Motor neuron (in vitro differentiated cells): ENCODE measurements around the gene MGAT1. TPM values are rescaled to one million over a fixed set of nuclear protein-coding genes. Genes with fewer than 3 reads are reported as not detected.
A peak's percentile ranks its signal among the peaks of the same experiment; 100 is the strongest.
"Not testable (repeated sequence)": the region's sequence is repeated elsewhere in the genome, so short reads cannot be mapped to it uniquely, and the experiment has no call there.

Source experiments
- ATAC-seq, 8 experiments: fragments of 200-7000 bp; cut with Tn5 transposase; replicated peaks in 6 of 8; 2 replicates each; pipeline ENCODE4 v1.8.0; 2021; ENCODE audit warnings: mild to moderate bottlenecking in 8 of 8, moderate library complexity in 8 of 8
- H3K27ac ChIP-seq, 2 donors: fragments of 250-450 bp; sonication (Bioruptor Pico); 2 replicates each; pipeline ENCODE4 v1.9.0; 2021; ENCODE audit warnings: antibody characterized with exemption in 2 of 2, mild to moderate bottlenecking in 2 of 2, moderate library complexity in 1 of 2
- H3K4me1 ChIP-seq, 2 donors: fragments of 250-450 bp; sonication (Bioruptor Pico); replicated peaks in 1 of 2; 2 replicates each; pipeline ENCODE4 v1.6.1; 2021; ENCODE audit warnings: antibody characterized with exemption in 2 of 2, mild to moderate bottlenecking in 2 of 2, moderate library complexity in 1 of 2
- H3K4me3 ChIP-seq, 5 donors: fragments of 250-450 bp; sonication (Bioruptor Pico); 2 replicates each; pipeline ENCODE4 v1.9.0; 2021; ENCODE audit warnings: antibody characterized with exemption in 5 of 5, mild to moderate bottlenecking in 5 of 5, moderate library complexity in 4 of 5
- WGBS, 10 experiments: fragments of 450-650 bp; shearing (Covaris generic); methylation state at CpG; one replicate each; pipeline ENCODE4 v1.0.0; 2022; 5-methylcytosine and 5-hydroxymethylcytosine counted together
- in situ Hi-C, 9 experiments: fragments of 400-800 bp; cut with MboI; loops; one replicate each; pipeline ENCODE4 v1.15.0; 2021; ENCODE audit warnings: low sequenced_read_pairs in 9 of 9, low pct_unique_long_range_greater_than_20kb in 2 of 9; ENCODE audit not compliant: unreplicated experiment in 9 of 9
- total RNA-seq, 8 experiments: library from RNA; unstranded; fragments of 300-600 nt; gene quantifications; 2 replicates each; pipeline versions ENCODE4 v1.2.3 to v1.2.4, GENCODE V29; 2022

MGAT1 gene
- total RNA-seq, 8 experiments from 2014 or later = 24.6 to 59.6 (median 37.7) TPM

GRCh38 chr5:180831139-180832093, 28.8 kb upstream of the MGAT1 start:
- peak overlapping the region; percentile 52 to 83 (median 72) for H3K4me3 ChIP-seq
- 0 to 10% (median 2%) methylated on average over 1 to 29 of the region's 80 CpGs; no CpG with 5 or more reads in 1 of the 10 experiments for WGBS, 10 experiments
- H3K27ac ChIP-seq = peak overlapping the region; percentile 88 to 95
- in situ Hi-C loops = no loop called here
- H3K4me1 ChIP-seq = peaks cover 14 to 16% of the 10 kb centered on the region in 2 donors
- ATAC-seq = peak; percentile 81 to 95 (median 91)

DNA sequence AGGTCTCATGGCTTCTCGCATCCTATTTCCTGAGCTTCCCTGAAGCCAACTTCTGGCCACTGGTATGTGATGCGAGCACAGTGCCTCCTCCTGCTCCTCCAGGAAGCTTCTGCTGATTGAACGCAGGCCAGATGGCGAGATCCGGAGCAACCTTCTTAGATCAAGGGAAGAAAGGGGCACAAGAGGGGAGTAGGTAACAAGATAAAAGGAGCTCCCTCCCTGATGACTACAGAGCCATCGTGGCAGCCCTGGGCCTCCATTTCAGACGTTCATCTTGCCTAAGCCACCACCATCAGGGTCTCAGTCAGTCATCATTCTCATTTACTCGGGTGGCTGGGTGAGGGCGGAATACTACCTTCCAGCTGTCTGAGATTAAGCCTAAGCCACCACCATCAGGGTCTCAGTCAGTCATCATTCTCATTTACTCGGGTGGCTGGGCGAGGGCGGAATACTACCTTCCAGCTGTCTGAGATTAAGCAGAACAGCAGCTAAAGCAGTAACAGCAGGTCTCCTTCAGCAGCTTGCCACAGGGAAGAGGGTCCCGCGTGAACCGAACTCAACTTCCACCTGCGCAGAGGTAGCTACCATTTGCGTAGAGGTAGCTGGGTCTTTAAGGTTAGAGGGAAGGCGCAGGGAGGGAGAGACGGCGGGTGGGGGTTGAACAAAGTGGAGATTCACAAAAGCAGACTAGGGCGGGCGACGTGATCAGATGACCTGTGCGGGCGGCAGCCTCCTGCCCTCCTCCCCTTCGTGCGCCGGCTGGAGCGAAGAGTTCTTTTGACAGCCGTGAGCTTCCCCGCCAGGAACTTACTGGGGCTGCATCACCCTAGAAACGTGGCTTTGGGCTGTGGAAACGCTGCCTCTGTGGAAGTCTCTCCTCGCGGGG, 27.9 kb upstream of the MGAT1 start:
- ATAC-seq = peak; percentile 21 to 67 (median 58)
- 13 to 86% (median 46%) methylated on average over 3 to 15 of the region's 35 CpGs; no CpG with 5 or more reads in 1 of the 10 experiments for WGBS, 10 experiments
- in situ Hi-C loops = no loop called here
- Histone ChIP-seq H3K4me3 (peak overlapping the region; percentile 52 to 83 (median 72)), H3K27ac (peak overlapping the region; percentile 88 to 95), H3K4me1 (peaks cover 14 to 16% of the 10 kb centered on the region in 2 donors)

GRCh38 chr5:180829726-180830125, 27.1 kb upstream of the MGAT1 start:
- Histone ChIP-seq H3K4me3 (peak overlapping the region in 3 of 5 donors; percentile 72 to 83 (median 83)), H3K27ac (no peak overlapping the region), H3K4me1 (peaks cover 14 to 16% of the 10 kb centered on the region in 2 donors)
- no peak for ATAC-seq
- 87 to 100% (median 100%) methylated on average over 1 to 3 of the region's 5 CpGs; no CpG with 5 or more reads in 2 of the 10 experiments for WGBS, 10 experiments
- in situ Hi-C loops = no loop called here

GRCh38 chr5:180828756-180829531, 26.3 kb upstream of the MGAT1 start:
- peaks cover 14 to 18% of the 10 kb centered on the region in 2 donors for H3K4me1 ChIP-seq
- ATAC-seq, H3K27ac ChIP-seq, H3K4me3 ChIP-seq, in situ Hi-C loops: not testable (repeated sequence)
- 60 to 100% (median 95%) methylated on average over 1 to 6 of the region's 13 CpGs; no CpG with 5 or more reads in 1 of the 10 experiments for WGBS, 10 experiments

DNA sequence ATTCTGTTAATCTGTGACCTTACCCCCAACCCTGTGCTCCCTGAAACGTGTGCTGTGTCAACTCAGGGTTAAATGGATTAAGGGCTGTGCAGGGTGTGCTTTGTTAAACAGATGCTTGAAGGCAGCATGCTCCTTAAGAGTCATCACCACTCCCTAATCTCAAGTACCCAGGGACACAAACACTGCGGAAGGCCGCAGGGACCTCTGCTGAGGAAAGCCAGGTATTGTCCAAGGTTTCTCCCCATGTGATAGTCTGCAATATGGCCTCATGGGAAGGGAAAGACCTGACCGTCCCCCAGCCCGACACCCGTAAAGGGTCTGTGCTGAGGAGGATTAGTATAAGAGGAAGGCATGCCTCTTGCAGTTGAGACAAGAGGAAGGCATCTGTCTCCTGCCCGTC, 24.8 kb upstream of the MGAT1 start:
- in situ Hi-C loops, H3K27ac ChIP-seq, ATAC-seq, H3K4me3 ChIP-seq: not testable (repeated sequence)
- 0 to 100% (median 86%) methylated on average over 1 to 4 of the region's 7 CpGs; no CpG with 5 or more reads in 7 of the 10 experiments for WGBS, 10 experiments
- peaks cover 10 to 27% of the 10 kb centered on the region in 2 donors for H3K4me1 ChIP-seq

DNA sequence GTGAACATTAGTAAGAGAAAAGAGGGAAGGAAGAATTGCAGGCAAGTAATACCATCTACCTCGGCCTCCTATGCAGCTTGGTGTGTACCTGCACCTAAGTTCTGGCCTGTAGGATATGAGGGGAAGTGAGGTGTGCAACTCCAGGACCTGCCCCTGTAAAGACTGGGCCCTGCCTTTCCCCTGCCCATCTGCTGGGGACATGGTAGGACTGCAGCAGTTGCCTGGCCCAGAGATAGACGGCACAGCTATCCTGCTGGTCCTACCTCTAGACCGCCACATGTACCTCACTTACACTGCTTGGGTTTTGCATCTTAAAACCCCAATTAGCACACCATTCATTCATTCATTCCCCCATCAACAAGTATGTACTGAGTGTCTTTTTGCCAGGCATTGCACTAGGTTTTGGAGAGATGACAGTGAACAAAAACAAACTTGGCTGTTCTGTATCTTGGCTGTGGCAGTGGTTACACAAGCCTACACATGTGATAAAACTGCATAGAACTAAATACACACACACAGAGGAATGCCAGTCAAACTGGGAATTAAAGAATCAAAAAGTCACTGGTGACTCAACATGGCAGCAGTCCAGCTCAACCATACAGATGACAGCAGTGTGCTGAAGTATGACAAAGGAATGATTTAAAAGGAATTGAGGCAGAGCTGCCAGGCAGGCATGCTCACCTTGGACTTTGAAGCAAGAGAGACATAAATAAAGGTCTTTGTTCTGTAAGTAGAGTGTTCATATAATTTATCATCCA, 23.3 kb upstream of the MGAT1 start:
- in situ Hi-C loops = no loop called here
- peaks cover 10 to 24% of the 10 kb centered on the region in 2 donors for H3K4me1 ChIP-seq
- WGBS, 10 experiments = 20 to 100% (median 100%) methylated on average over 1 to 3 of the region's 3 CpGs; no CpG with 5 or more reads in 4 of the 10 experiments
- peak in 4 of 8 experiments; percentile 7 to 77 (median 43) for ATAC-seq
- no peak overlapping the region for H3K27ac ChIP-seq
- H3K4me3 ChIP-seq = no peak overlapping the region

DNA sequence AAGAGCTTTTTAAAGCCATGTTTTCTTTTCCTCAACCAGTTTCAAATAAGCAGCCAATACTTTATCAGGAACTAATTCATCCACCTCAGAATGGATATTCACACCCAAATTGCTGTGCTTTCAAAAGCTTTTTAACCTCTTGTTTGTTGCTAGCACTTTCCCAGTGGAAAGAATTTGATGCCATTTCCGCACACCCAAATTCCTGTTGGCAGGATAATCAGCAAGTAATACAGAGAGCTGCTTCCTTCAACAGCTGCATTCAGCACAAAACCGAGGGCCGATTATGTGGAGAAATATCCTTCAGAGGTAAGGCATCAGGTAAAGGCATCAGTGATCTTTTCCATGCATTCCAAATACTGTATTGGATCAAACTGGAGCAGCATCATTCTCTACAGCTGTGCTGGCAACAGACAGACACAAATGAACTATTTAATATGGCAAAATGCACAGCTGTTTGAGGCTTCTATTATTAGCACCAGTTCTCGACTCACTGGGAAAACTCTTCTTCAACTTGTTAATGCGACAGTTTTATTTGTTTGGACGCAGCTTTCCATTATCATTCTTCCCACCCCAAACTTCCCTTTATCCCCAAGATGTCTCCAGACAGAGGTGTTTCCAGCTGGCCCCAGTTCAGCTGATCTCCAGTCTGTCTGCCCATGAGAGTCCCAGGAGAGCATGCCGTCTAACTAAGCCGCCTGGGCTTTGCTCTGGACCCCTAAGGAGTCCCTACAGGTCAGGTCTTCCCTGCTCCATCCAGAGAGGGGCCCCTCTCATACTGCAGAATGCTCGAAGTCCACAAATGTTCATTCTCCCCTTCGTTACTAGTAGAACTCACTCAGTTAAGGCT, 22.2 kb upstream of the MGAT1 start:
- 27 to 100% (median 64%) methylated on average over 1 to 8 of the region's 10 CpGs for WGBS, 10 experiments
- no peak overlapping the region for H3K27ac ChIP-seq

GRCh38 chr5:180823940-180824629, 21.5 kb upstream of the MGAT1 start:
- in situ Hi-C loops = no loop called here
- WGBS, 10 experiments = 21 to 92% (median 74%) methylated on average over 2 to 6 of the region's 6 CpGs; no CpG with 5 or more reads in 1 of the 10 experiments

More for the DNA sequence above, 22.2 kb upstream of the MGAT1 start:
- H3K4me1 ChIP-seq = peaks cover 1 to 19% of the 10 kb centered on the region in 2 donors
- in situ Hi-C loops = no loop called here
- H3K4me3 ChIP-seq = no peak overlapping the region
- peak in 1 of 8 experiments; percentile 49 for ATAC-seq

GRCh38 chr5:180823346-180823745, 20.7 kb upstream of the MGAT1 start:
- H3K4me1 ChIP-seq = peaks cover 2 to 19% of the 10 kb centered on the region in 2 donors
- ATAC-seq = no peak
- H3K27ac ChIP-seq = peak overlapping the region in 1 of 2 donors; percentile 17
- no peak overlapping the region for H3K4me3 ChIP-seq
- WGBS, 10 experiments = 14 to 100% (median 62%) methylated on average over 1 to 5 of the region's 7 CpGs; no CpG with 5 or more reads in 2 of the 10 experiments
- in situ Hi-C loops = no loop called here

More at GRCh38 chr5:180823940-180824629, 21.5 kb upstream of the MGAT1 start:
- no peak overlapping the region for H3K27ac ChIP-seq
- ATAC-seq = no peak
- no peak overlapping the region for H3K4me3 ChIP-seq
- H3K4me1 ChIP-seq = peaks cover 0 to 18% of the 10 kb centered on the region in 2 donors

GRCh38 chr5:180821538-180821937, 18.9 kb upstream of the MGAT1 start:
- H3K27ac ChIP-seq = no peak overlapping the region
- H3K4me1 ChIP-seq = peaks cover 20 to 37% of the 10 kb centered on the region in 2 donors
- in situ Hi-C loops = no loop called here
- WGBS, 10 experiments = 57 to 100% (median 83%) methylated on average over 1 to 4 of the region's 4 CpGs
- ATAC-seq = no peak
- H3K4me3 ChIP-seq = no peak overlapping the region
